Left lung (tissue), 10 donors: ENCODE measurements around the gene XIRP1. TPM values are rescaled to one million over a fixed set of nuclear protein-coding genes. Genes with fewer than 3 reads are reported as not detected.

Experiments used
- ATAC-seq: fragments of 200-7000 bp; cut with Tn5 transposase; one replicate; pipeline ENCODE4 v1.9.1; 2020; ENCODE audit warnings: moderate library complexity
- DNase-seq, 4 donors: peaks; one replicate each; pipeline ENCODE4 v3.0.0-alpha.2; 2013 to 2020
- H3K27ac ChIP-seq, 2 donors: fragments of 200-600 bp; sonication (generic) in 1 of 2; one replicate each; pipeline versions ENCODE4 v1.5.0 to v1.8.0; 2020 to 2021
- H3K27me3 ChIP-seq, 2 donors: fragments of 200-600 bp; sonication (generic) in 1 of 2; one replicate each; pipeline versions ENCODE4 v1.5.0 to v1.8.0; 2020 to 2021
- H3K36me3 ChIP-seq, 2 donors: fragments of 200-600 bp; sonication (generic) in 1 of 2; one replicate each; pipeline versions ENCODE4 v1.5.0 to v1.8.0; 2020 to 2021
- H3K4me1 ChIP-seq, 2 donors: fragments of 200-600 bp; one replicate each; pipeline ENCODE4 v1.8.0; 2021
- H3K4me3 ChIP-seq, 2 donors: fragments of 200-600 bp; sonication (generic) in 1 of 2; one replicate each; pipeline versions ENCODE4 v1.5.0 to v1.8.0; 2020 to 2021; ENCODE audit warnings: mild to moderate bottlenecking in 1 of 2
- H3K9me3 ChIP-seq, 2 donors: fragments of 200-600 bp; sonication (generic) in 1 of 2; one replicate each; pipeline versions ENCODE4 v1.5.0 to v1.8.0; 2020 to 2021
- intact Hi-C, 2 donors: fragments of 100-400 bp; cut with DNase I; formaldehyde crosslinking; loops; one replicate each; pipeline versions ENCODE4 v1.11.2 to v1.14.2; 2022
- polyA plus RNA-seq, 6 donors: library from polyadenylated mRNA; unstranded; fragments of 120-200 nt; gene quantifications; one replicate each; pipeline ENCODE4 v1.2.1, GENCODE V29; 2013; ENCODE audit not compliant: insufficient read length in 6 of 6
- total RNA-seq, 2 donors: library from RNA; stranded (reverse); fragmentation: NEBNext Ultra II Directional; extraction: Animal tissue kit (Norgen Biotek cat#: 25700); gene quantifications; one replicate each; pipeline ENCODE4 v1.2.1, GENCODE V29; 2021
- TF ChIP-seq, protein P1 (sequence below), 2 donors: fragments of 200-600 bp; sonication (generic) in 1 of 2; IDR thresholded peaks; one replicate each; pipeline versions ENCODE4 v1.5.0 to v1.8.0; 2021; ENCODE audit warnings: antibody characterized with exemption in 2 of 2
- donor health status: DM: no; HTN: yes; CAD: no.
- donor health status: DM: no; HTN: no; CAD: no.

Gene XIRP1
- total and polyA plus RNA-seq, 8 donors, result 0.03 to 0.18 (median 0.07) TPM

- DNase-seq, result peak in 2 of 4 donors; percentile 63 to 76
- H3K27me3 ChIP-seq, result no peaks in the 10 kb centered on the region
- H3K27ac ChIP-seq, result no peak overlapping the region
- TF ChIP-seq, protein P1, sequence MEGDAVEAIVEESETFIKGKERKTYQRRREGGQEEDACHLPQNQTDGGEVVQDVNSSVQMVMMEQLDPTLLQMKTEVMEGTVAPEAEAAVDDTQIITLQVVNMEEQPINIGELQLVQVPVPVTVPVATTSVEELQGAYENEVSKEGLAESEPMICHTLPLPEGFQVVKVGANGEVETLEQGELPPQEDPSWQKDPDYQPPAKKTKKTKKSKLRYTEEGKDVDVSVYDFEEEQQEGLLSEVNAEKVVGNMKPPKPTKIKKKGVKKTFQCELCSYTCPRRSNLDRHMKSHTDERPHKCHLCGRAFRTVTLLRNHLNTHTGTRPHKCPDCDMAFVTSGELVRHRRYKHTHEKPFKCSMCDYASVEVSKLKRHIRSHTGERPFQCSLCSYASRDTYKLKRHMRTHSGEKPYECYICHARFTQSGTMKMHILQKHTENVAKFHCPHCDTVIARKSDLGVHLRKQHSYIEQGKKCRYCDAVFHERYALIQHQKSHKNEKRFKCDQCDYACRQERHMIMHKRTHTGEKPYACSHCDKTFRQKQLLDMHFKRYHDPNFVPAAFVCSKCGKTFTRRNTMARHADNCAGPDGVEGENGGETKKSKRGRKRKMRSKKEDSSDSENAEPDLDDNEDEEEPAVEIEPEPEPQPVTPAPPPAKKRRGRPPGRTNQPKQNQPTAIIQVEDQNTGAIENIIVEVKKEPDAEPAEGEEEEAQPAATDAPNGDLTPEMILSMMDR (IDR thresholded peaks at IDR 0.05), result peak; percentile 74 to 89
- no peaks in the 10 kb centered on the region for H3K9me3 ChIP-seq
- no peaks in the 10 kb centered on the region for H3K36me3 ChIP-seq
- intact Hi-C loops, result loop anchor here in 1 of 2 donors (5.0 kb wide), 1 partner anchor 97 kb away; no protein-coding TSS in a partner anchor
- ATAC-seq, result peak; percentile 93
- no peak overlapping the region for H3K4me3 ChIP-seq
- peaks cover 0 to 10% of the 10 kb centered on the region in 2 donors for H3K4me1 ChIP-seq
These were observed 2.5 kb downstream of the XIRP1 start for GRCh38 chr3:39189959-39190269.

DNA sequence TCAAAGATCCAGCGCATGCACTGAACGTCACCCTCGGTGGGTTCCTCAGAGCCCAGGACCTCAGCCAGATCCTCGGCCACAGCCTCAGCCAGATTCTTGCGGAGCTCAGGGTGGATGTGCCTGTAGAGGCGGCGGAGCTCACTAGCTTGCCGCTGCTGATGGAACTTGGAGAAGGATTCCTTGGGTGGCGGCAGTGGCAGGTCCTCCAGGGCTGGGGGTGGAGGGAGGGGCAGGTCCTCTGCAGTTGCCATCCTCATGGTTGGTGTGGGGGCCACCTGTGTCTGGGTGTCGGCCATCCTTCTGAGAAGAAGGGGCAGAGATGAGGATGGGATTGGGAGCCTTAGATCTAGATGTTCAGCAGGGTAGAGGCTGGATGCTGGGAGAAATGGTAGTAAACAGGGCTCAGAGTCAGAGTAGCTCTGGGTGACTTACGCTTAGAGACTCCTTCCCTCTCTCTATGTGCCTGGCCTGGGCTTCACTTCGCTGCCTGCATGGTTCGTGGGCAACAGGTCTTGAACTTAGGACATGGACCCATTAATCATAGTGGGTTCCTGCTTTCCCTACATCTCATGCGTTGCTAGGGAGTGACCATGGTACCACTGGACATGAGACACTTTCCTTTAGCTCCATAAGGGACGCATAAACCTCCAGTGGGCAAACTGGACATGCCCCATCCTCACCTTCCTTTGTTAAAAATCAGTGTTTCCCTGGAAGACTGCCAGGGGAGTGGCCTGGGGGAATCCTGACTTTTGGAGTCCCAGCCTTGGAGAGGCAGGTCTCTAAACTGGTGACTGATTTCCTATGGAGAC is 3.0 kb downstream of the XIRP1 start:
- no peaks in the 10 kb centered on the region for H3K27me3 ChIP-seq
- H3K36me3 ChIP-seq, result no peaks in the 10 kb centered on the region
- ATAC-seq, result no peak
- H3K4me3 ChIP-seq, result no peak overlapping the region
- DNase-seq, result no peak
- H3K27ac ChIP-seq, result no peak overlapping the region
- no peaks in the 10 kb centered on the region for H3K9me3 ChIP-seq
- TF ChIP-seq, protein P1 (IDR thresholded peaks at IDR 0.05), result no peak
- intact Hi-C loops, result no loop called here
- H3K4me1 ChIP-seq, result peaks cover 0 to 10% of the 10 kb centered on the region in 2 donors

DNA sequence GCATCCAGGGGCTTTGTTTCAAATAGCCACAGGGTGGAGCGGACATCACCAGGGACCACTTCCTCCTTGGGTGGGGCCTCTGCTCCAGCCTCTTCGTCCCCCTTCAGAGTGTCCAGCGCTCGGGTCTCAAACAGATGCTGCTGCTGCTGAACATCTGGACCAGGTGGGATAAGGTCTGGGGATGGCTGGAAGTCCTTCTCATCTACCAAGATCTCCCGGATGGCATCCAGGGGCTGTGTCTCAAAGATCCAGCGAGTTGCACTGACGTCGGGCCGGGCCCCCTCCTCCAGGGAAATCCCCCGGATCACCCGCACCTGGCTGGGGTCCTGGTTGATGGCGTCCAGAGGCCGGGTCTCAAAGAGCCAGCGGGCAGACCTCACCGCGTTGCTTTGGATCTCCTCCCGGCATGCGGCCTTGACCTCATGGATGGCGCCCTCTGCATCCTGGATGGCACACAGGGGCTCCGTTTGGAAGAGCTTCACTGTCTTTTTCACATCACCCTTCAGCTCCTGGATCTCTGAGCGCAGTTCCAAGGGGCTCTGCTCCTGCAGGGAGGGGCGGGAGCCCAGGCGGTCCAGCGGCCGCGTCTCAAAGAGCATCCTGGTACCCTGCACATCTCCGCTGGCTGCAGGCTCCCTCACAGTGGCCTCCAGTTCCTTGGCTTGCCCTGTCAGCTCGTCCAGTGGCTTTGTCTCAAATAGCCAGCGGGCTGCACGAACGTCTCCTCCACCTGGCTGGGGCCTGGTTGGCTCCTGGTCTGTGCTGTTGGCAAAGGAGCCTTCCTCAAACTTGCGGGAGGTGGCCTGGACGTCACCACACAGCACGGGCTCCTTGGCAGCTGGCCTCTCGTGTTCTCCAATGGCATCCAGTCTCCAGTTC is 3.9 kb downstream of the XIRP1 start:
- intact Hi-C loops, result no loop called here
- no peaks in the 10 kb centered on the region for H3K27me3 ChIP-seq
- peaks cover 0 to 10% of the 10 kb centered on the region in 2 donors for H3K4me1 ChIP-seq
- no peak for DNase-seq
- TF ChIP-seq, protein P1 (IDR thresholded peaks at IDR 0.05), result no peak
- ATAC-seq, result no peak
- H3K36me3 ChIP-seq, result no peaks in the 10 kb centered on the region
- no peaks in the 10 kb centered on the region for H3K9me3 ChIP-seq
- no peak overlapping the region for H3K4me3 ChIP-seq
- H3K27ac ChIP-seq, result no peak overlapping the region

- intact Hi-C loops, result no loop called here
- H3K4me3 ChIP-seq, result no peak overlapping the region
- TF ChIP-seq, protein P1 (IDR thresholded peaks at IDR 0.05), result no peak
- H3K27ac ChIP-seq, result no peak overlapping the region
- DNase-seq, result no peak
- ATAC-seq, result no peak
- H3K4me1 ChIP-seq, result peaks cover 0 to 11% of the 10 kb centered on the region in 2 donors
- no peaks in the 10 kb centered on the region for H3K9me3 ChIP-seq
- H3K27me3 ChIP-seq, result no peaks in the 10 kb centered on the region
- no peaks in the 10 kb centered on the region for H3K36me3 ChIP-seq
These were observed 4.8 kb downstream of the XIRP1 start for GRCh38 chr3:39187372-39188155.
